LNCAP (cell line): Measurements from ENCODE around the gene RAD51.

Source experiments
- TF ChIP-seq, protein P1 (sequence below): fragments of 450-650 bp; IDR thresholded peaks from 2 replicates; pipeline ENCODE4 v1.5.1; 2017; ENCODE audit warnings: mild to moderate bottlenecking

RAD51 gene

DNA sequence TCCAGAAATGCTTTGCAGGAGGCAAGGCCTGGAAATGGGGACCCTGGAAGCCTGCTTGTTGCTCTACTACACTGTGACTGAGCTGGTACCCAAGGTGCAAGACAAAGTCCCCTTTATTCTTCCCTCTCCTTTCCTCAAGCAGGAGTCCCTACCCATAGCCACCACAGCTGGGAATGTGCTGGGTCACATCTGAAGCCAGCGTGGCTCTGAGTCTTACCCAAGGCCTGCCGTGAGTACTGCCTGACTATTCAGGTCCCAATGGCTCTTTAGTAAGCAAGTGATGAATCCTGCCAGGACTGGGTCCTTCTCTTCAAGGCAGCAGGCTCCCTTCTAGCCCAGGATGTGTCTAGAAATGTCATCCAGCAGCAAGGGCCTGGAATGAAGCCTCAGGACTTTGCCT, 9.6 kb upstream of the RAD51 start:
- TF ChIP-seq, protein P1, sequence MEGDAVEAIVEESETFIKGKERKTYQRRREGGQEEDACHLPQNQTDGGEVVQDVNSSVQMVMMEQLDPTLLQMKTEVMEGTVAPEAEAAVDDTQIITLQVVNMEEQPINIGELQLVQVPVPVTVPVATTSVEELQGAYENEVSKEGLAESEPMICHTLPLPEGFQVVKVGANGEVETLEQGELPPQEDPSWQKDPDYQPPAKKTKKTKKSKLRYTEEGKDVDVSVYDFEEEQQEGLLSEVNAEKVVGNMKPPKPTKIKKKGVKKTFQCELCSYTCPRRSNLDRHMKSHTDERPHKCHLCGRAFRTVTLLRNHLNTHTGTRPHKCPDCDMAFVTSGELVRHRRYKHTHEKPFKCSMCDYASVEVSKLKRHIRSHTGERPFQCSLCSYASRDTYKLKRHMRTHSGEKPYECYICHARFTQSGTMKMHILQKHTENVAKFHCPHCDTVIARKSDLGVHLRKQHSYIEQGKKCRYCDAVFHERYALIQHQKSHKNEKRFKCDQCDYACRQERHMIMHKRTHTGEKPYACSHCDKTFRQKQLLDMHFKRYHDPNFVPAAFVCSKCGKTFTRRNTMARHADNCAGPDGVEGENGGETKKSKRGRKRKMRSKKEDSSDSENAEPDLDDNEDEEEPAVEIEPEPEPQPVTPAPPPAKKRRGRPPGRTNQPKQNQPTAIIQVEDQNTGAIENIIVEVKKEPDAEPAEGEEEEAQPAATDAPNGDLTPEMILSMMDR, result no peak

DNA sequence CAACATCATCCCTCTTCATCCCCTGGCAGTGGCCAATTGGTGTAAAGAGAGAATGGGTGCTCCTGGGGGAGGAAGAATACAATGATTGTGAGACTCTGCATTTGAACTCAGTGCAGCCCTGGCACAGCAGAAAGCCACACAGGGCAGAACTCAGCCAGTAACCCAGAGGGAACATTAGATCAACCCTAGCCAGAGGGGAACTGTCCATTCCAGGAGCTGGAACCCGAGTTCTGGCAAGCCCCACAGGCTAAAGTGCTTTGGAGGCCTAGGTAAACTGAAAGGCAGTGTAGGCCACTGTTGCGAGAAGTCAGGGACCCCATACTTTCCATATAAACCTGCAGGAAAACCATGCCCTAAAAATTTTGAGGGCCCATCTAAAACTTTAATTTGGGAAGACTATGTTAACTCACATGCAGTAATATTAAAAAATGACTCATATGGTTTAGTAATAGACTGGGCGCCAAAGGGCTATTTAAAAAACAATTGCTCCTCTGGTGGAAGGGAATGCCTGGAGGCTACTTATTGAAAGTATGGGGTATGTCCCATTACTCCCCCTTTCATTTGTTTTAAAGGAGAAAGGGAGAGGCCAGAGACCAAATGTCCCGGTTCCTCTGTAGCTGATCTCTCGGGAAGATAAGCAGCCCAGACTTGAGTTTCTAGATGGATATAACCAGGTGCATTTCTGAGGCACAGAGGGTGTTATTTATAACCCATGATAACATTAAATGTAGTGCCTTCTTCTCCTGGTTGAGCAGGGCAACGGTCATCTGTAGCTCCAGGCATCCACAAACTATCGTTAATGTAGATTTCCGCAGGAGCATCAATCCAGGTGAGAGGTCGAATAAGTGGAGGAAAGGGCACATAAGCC, 5.8 kb upstream of the RAD51 start:
- TF ChIP-seq, protein P1, result no peak

DNA sequence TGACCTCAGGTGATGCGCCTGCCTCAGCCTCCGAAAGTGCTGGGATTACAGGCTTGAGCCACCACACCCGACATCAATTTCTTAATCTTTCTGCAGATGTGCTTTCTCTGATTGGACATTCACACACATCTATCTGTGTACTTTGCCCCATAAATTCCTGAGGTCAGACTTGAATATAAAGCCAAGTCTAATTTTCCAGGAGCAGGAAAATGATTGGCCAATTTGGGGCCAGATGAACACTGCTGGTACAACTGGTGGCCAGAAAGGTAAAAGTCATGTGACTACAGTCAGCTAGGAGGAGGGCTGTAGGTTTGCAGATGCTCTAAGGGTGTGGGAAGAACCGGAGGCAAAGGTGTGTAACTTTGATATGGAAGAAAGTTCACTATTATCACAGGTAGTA, 3.2 kb upstream of the RAD51 start:
- TF ChIP-seq, protein P1, result no peak

DNA sequence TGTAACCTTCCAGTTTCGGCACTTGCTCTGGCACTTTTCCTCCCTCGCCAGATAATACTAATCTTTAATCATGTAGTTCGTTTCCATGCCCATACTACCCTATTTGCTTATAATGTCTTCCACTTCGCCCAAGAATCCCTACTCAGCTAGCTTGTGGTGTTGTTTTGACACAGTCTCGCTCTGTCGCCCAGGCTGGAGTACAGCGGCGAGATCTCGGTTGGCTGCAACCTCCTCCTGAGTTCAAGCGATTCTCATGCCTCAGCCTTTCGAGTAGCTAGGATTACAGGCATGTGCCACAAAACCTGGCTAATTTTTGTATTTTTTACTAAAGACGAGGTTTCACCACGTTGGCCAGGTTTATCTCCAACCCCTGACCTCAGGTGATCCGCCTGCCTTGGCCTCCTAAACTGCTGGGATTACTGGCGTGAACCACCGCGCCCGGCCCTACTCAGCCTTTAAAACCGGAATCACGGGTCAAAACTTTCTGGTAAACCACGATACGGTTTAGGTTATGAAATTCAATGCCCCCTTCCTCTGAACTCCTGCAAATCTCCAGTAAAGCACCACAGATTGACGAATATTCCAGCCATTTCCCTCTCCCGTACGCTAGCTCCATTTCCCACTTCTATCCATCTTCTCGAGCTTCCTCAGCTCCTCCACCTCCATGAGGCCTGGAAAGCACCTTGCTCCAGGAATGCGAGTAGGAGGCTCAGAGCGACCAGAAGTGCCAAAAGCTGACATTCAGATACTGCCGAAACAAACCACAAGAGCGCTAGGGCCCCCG, 878 bp upstream of the RAD51 start:
- TF ChIP-seq, protein P1, result no peak

DNA sequence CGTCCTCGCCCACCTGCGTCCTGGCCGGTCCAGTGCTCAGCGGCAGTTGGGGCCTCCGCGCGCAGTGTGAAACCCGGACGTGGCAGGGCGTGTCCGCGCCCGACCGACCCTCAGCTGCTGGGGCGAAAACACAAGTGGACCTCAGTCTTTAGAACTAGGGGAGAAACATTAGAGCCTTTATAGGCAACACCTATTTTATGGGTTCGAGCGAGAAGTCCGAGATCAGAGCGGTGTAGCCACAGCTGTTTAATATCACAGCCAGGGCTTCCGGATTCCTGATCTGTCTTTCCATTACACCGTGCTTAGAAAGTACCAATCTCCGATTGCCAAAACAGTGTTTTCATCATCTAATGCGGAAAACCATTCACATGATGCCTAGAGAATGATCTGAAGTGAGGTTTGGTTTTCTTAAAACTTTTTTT, 506 bp downstream of the RAD51 start:
- TF ChIP-seq, protein P1, result no peak

DNA sequence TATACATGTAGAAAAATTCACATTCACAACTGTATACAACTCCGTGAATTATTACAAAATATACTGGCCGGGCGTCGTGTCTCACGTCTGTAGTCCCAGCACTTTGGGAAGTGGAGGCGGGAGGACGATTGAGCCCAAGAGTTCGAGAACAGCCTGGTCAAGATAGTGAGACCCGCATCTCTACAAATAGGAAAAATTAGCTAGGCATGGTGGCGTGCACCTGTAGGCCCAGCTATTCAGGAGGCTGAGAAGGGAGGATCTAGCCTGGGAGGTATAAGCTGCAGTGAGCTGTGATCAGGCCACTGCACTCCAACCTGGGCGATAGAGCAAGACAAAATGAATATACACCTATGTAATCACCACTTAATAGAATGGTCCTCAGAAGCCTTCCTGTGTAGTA, 1.3 kb downstream of the RAD51 start:
- TF ChIP-seq, protein P1, result no peak

DNA sequence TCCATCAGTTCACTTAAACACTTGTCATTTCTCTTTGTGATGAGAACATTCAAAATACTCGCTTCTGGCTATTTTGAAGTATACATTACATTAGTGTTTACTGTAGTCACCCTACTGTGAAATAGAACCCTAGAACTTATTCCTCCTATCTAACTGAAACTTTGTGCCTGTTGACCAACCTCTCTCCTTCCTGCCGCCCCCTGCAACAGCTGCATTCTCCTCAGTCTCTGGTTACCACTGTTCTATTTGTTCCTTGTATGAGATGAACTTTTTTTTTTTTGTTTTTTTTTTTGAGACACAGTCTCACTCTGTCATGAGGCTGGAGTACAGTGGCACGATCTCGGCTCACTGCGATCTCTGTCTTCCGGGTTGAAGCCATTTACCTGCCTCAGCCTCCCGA, 2.9 kb downstream of the RAD51 start:
- TF ChIP-seq, protein P1, result no peak
